DMS114 treated with DMSO at 0.1 percent for 48 hours (cell line): ENCODE results near the gene UGT2B11.
"Not testable (repeated sequence)": the region's sequence is repeated elsewhere in the genome, so short reads cannot be mapped to it uniquely, and the experiment has no call there.

ENCODE experiments used
- DNase-seq: peaks from one replicate; lab custom pipeline; 2025; ENCODE audit not compliant: unreplicated experiment; lab: John Stamatoyannopoulos, UW

The UGT2B11 gene

DNA sequence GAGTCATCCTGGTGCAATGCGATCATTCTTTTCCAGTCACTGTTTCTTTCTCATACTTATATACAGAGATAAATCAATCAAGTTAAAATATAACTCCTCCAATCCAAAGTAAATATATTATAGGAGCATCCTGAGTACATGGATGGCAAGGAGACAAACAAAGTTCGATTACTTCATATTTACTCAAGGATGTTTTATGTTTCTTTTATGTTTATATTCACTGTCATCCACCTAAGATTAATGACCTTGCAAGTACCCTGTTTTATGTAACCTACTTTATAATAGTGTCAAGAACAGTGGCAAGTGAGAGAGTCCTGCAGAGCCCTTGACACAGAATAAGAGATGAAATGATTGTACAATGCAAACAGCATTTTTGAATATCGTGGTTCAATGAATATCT lies at the start of gene UGT2B11:
UGT2B11 (minus strand) TSS at position 33 of the 400 bp plus-strand sequence; CDS start at position 7, 26 bp downstream.
- no peak for DNase-seq

DNA sequence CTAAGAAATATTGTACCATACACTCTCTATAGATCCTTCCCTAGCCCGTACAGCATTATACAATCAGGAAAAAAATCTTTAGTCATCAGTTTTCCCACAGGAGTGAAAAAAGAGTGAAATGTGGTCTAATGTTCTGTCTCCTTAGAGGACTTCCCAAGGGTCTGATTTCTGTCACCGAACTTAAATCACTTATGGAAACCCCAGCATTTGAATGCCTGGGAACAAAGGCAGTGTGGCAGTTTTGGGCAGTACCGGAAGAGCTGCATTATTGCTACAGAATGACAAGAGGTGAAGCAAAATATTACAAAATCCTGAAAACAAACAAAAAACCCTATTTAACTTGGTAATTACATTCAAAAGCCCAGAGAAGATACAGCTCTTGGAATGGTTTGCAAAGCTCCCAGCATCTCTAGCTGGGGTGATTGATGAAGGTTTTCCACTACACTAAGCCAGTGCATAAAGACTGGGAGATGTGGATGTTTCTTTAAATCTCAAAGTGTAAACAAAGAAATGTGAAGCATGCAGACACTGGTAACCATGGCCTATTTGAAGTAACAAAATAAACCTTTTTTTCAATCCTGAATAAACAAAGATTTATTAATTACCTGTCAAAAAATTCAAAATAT lies 38.7 kb upstream of the UGT2B11 start:
- DNase-seq, result not testable (repeated sequence)

DNA sequence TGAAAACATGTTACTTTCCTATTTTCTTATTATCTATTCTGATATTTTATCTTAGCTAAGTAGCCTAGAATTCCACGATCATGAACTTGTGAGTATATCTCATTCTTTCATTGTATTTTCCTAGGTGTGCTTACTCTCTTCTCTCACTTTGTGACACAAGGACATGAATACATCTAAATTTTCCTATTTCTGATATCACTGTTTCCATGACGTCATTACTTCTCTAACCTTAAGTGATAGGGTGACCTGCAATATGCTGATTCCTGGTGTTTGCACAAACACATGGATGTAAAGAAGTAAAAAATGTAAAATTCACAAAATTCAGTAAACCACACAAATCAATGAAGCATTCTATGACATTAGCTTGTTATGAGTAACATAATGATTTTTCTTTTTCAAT lies 36.3 kb upstream of the UGT2B11 start:
- DNase-seq, result not testable (repeated sequence)

DNA sequence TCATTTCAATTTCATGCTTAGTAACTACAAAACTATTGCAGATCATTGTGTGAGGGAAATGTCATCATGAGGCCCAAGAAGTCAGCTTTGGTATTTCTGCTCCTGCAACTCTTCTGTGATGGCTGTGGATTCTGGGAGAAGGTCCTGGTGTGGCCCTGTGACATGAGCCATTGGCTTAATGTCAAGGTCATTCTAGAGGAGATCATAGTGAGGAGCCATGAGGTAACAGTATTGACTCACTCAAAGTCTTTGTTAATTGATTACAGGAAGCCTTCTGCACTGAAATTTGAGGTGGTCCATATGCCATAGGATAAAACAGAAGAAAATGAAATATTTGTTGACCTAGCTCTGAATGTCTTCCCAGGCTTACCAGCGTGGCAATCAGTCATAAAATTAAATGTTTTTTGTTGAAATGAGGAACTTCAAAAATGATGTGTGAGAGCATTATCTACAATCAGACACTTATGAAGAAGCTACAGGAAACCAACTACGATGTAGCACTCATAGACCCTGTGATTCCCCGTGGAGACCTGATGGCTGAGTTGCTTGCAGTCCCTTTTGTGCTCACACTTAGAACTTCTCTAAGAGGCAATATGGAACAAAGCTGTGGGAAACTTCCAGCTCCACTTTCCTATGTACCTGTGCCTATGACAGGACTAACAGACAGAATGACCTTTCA lies 28.2 kb upstream of the UGT2B11 start:
- not testable (repeated sequence) for DNase-seq

DNA sequence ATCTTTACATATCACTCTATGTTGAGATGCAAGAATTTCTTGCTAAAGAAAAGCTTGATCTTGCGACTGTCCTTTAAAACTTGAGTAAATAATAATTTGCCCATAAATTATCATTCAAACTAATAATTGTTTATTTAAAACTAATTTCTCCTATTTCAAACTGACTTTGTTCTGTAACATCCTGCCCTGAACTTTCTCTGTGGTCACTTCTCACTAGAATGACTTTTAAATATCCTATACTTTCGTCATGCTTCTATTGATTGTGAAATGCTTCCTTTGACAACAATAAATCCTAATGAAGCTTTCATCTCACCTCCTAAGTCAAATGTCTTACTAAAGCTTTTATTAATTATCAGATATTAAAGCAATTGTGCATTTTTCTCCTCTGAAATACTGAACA lies 27.2 kb upstream of the UGT2B11 start:
- DNase-seq, result not testable (repeated sequence)

DNA sequence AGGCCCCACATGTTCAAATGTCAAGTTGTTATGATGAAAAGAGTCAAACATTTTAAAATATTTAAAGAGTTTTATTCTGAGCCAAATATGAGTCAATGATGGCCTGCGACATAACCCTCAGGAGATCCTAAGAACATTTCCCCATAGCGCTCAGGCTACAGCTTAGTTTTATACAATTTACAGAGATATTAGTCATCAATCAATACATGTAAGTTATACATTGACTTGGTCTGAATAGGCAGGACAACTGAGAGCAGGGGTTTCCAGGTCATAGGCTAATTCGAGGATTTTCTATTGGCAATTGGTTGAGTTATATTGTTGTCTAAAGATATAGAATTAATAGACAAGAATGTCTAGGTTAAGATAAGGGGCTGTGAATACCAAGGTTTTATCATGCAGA lies 26.2 kb upstream of the UGT2B11 start:
- DNase-seq, result not testable (repeated sequence)

DNA sequence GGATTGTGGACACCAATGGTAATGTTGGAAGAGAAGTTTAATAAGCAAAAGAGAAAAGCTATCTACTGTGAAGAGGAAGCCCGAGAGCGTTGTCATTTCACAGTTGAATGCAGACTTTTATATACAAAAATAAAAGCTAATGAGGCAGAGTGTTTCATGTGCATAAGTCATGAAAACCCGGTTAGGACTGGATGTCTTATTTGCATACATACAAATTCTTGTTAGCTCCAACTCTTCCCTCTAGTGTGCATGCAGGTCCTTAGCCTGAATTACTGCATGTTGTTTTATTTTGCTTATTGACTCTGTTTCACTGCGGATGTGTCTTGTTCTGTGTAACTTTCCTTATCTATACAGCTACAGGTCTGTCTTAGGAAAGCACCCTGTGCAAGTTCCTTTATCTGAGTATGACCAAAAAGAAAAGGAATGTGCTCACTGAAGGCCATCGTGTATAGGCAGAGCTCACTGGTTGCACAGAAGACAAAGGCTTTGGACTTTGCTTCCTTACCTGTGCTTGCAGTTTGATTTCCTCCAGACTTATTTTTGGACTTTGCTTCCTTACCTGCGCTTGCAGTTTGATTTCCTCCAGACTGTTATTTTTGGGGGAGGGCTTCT lies 25.1 kb upstream of the UGT2B11 start:
- DNase-seq, result no peak

DNA sequence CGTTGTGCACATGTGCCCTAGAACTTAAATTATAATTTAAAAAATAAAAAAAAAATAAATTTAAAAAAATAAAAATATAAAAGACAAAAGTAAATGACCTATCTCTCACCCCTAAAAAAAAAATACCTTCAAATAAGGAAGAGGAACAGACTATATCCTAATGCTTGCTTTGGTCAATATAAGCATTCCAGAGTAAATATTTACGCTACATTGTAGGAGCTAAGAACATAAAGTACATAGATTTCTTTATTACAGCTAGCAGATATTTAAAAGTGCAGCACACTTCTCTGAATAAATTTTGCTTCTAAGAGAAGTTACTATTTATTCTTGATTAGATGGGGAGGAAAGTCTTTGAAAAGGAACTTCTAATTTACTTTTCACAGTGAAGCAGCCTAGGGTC lies 24.5 kb upstream of the UGT2B11 start:
- no peak for DNase-seq

DNA sequence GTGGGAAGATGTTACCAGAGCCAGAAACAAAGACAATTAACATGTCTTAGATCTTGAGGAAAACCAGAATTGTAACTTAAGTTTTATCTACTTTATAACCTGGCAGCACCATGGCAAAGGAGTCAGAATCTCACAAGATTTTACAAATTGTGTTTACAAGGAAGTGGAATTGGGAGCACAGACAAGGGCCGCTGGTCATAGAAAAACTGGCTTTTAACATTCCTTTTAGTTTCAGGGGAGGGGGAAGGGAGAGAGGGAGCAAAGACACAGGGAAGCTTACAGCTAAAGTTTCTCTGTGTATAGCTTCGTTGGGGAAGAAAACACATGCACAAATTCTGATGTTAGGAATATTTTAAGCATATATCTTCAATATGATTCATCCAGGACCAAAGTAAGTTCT lies 10.3 kb upstream of the UGT2B11 start:
- no peak for DNase-seq

DNA sequence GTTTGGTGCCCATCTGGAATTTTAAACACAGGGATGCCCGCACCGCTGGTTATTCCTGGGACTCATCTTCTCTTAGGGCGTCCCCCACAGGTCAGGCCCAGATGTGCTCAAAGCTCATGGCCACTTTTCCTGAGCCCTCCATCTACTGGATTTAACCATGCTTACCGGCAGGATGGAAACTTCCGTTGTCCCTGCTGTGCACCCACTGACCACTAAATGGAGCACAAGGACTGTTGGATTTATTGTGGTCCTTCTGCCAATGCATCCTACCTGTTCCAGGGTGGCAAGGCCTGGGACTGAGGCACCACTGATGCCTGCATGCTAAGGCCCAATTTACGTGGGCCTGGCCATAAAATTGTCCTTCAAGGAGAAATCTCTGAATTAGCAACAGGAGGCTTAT lies 8.7 kb upstream of the UGT2B11 start:
- DNase-seq, result not testable (repeated sequence)

DNA sequence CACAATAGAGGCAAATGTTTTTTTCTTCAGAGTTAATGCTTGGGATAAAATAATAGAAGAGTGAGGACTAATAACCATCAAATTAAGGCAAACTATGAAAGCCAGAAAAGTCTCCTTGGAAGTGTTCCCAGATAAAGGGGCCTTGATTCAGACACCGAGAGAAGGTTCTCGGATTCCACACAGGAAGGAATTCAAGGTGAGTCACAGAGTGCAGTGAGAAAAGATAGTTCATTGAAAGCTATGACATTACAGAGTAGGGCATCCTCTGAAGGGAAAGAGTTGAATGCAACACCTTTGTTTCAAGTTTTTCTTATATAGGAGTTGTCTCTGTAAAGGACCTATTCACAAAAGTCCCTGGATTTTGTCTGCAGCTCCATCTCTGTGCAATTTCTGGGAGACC lies 3.9 kb upstream of the UGT2B11 start:
- not testable (repeated sequence) for DNase-seq

DNA sequence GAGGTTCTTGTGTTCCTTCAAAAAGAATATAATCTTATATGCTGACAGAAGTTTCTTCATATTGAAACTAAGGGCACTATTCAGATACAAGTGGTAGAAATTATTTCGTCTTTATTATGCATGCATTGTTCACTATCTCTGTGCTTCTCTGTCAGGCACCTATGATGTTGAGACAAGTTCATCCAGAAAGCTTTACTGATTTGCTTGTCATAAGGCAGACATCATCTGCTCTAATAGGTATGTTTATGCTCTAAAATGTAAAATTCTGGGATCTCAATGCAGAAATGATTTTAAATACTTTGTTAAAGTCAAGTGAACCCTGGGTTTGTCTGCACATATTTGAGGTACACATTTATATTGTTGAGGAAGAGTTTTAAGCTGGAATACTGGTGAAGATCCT lies 3.6 kb downstream of the UGT2B11 start:
- DNase-seq, result no peak

DNA sequence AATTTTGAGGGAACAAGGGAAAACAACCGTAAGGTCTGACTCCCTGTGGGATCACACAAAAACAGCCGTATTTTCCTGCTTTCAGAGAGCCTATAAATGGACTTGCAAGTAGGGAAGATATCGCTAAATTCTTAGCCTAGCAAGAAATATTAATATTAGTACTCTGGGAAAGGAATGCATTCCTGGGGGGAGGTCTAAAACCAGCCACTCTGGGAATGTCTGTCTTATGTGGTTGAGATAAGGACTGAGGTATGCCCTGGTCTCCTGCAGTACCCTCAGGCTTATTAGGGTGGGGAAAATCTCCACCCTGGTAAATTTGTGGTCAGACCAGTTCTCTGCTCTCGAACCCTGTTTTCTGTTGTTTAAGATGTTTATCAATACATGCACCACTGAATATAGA lies 16.0 kb downstream of the UGT2B11 start:
- not testable (repeated sequence) for DNase-seq

DNA sequence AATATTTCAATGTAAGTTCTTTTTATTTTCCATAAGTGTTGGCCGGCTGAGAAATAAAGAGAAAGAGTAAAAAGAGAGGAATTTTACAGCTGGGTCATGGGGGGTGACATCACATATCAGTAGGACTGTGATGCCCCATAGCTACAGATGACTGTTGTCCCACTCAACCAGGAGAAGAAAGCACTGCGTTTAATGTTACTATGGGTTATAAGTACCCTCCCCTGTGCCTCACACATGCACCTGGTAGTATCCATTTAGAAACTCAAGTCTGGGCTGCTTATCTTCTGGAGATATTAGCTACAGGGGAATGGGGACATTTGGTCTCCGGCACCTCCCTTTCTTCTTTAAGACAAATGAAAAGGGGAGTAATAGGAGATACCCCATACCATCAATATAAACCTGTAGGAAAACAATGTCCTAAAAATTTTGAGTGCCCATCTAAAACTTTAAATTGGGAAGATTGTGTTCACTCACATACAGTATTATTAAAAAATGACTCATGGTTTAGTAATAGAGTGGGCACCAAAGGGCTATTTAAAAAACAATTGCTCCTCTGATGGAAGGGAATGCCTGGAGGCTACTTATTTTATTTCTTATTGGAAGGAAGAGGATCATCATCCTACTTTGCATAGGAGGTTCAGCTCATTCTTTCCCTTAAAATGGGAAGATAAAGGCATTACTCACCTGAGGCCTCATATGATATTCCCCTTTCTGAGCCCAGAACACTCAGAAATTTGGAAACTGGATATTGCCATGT lies 18.2 kb downstream of the UGT2B11 start:
- no peak for DNase-seq

DNA sequence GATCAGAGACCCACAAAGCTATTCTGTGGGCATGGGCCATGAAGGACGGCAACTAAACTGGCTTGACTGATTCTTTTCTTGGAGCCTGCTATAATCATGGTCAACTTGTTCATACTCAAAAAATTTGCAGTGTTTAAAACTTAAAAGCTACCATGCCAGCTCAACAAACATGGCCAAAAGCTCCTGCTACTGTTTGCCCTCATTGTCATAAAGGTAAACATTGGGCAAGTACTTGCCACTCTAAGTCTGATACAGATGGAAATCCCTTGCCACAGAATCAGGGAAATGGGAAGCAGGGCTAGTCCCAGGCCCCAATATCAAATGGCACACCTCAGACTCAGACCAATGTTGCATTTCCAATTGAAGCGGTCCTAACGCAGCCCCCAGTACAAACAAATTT lies 20.4 kb downstream of the UGT2B11 start:
- no peak for DNase-seq

DNA sequence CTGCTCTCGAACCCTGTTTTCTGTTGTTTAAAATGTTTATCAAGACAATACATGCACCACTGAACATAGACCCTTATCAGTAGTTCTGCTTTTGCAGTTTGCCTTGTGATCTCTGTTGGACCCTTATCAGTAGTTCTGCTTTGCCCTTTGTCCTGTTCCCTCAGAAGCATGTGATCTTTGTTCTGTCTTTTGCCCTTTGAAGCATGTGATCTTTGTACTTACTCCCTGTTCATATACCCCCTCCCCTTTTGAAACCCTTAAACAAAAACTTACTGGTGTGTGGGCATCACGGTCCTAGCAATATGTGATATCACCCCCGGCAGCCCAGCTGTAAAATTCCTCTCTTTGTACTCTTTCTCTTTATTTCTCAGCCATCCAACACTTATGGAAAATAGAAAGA lies 22.6 kb downstream of the UGT2B11 start:
- DNase-seq, result not testable (repeated sequence)

DNA sequence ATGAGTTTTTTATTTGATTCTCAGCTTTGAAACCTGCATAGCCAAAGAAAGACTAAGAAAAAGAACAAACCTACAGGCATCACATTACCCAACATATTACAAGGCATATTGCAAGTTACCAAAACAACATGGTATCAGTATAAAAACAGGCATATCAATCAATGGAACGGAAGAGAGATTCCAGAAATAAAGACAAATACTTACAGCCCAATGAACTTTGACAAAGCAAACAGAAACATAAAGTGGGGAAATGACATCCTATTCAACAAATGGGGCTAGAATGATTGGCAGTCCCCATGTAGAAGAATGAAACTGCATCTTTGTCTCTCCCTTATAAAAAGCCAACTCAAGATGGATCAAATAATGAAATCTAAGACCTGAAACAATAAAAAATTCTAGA lies 23.9 kb downstream of the UGT2B11 start:
- not testable (repeated sequence) for DNase-seq

DNA sequence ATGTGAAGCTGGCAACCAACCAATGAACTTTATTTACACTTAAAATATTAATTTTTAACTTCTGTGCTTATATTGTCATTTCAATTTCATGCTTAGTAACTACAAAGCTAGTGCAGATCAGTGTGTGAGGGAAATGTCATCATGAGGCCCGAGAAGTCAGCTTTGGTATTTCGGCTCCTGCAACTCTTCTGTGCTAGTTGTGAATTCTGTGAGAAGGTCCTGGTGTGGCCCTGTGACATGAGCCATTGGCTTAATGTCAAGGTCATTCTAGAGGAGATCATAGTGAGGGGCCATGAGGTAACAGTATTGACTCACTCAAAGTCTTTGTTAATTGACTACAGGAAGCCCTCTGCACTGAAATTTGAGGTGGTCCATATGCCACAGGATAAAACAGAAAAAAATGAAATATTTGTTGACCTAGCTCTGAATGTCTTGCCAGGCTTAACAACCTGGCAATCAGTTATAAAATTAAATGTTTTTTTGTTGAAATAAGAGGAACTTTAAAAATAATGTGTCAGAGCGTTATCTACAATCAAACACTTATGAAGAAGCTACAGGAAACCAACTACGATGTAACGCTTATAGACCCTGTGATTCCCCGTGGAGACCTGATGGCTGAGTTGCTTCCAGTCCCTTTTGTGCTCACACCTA lies 32.9 kb downstream of the UGT2B11 start:
- not testable (repeated sequence) for DNase-seq

DNA sequence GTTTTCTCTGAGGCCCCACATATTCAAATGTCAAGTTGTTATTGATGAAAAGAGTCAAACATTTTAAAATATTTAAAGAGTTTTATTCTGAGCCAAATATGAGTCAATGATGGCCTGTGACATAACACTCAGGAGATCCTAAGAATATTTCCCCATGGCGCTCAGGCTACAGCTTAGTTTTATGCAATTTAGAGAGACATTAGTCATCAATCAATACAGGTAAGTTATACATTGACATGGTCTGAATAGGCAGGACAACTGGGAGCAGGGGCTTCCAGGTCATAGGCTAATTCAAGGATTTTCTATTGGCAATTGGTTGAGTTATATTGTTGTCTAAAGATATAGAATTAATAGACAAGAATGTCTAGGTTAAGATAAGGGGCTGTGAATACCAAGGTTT lies 34.7 kb downstream of the UGT2B11 start:
- DNase-seq, result not testable (repeated sequence)

DNA sequence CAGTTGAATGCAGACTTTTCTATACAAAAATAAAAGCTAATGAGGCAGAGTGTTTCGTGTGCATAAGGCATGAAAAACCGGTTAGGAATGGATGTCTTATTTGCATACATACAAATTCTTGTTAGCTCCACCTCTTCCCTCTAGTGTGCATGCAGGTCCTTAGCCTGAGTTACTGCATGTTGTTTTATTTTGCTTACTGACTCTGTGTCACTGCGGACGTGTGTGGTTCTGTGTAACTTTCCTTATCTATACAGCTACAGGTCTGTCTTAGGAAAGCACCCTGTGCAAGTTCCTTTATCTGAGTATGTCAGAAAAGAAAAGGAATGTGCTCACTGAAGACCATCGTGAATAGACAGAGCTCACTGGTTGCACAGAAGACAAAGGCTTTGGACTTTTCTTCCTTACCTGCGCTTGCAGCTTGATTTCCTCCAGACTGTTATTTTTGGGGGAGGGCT lies 35.8 kb downstream of the UGT2B11 start:
- not testable (repeated sequence) for DNase-seq
